ENCODE data around the gene CTTN. TPM values are rescaled to one million over a fixed set of nuclear protein-coding genes. Genes with fewer than 3 reads are reported as not detected.
A peak's percentile ranks its signal among the peaks of the same experiment; 100 is the strongest.

Gene CTTN
- total and polyA plus RNA-seq, 7 donors, result 44.1 to 117 (median 88.4) TPM

- DNase-seq (no peak), ATAC-seq (no peak)
- no peak for TF ChIP-seq CTCF (IDR thresholded peaks at IDR 0.05)
- H3K27ac ChIP-seq, result no peak overlapping the region
- no peaks in the 10 kb centered on the region for H3K4me1 ChIP-seq
- intact Hi-C loops (cut with DNase I), result no loop called here
- H3K4me3 ChIP-seq, result no peak overlapping the region
- no peaks in the 10 kb centered on the region for H3K27me3 ChIP-seq (ENCODE audit: insufficient read depth in 3 of 3, low read length in 2 of 3)
- peaks cover 22 to 97% of the 10 kb centered on the region in 2 donors for H3K36me3 ChIP-seq (ENCODE audit: insufficient read depth in 1 of 2, low read depth in 1 of 2)
- 89 to 90% (median 89%) methylated on average over 10 of the region's 10 CpGs for WGBS, 3 donors
- no peaks in the 10 kb centered on the region for H3K9me3 ChIP-seq
Measured at GRCh38 chr11:70409437-70409836, 11.1 kb downstream of the CTTN start.

GRCh38 chr11:70409871-70410270 lies 11.5 kb downstream of the CTTN start:
- intact Hi-C loops (cut with DNase I), result no loop called here
- H3K27me3 ChIP-seq (ENCODE audit: insufficient read depth in 3 of 3, low read length in 2 of 3), result no peaks in the 10 kb centered on the region

GRCh38 chr11:70410276-70411205 lies 12.2 kb downstream of the CTTN start:
- no peak overlapping the region for H3K27ac ChIP-seq
- H3K4me1 ChIP-seq, result no peaks in the 10 kb centered on the region
- H3K36me3 ChIP-seq (ENCODE audit: insufficient read depth in 1 of 2, low read depth in 1 of 2), result peaks cover 22 to 100% of the 10 kb centered on the region in 2 donors
- no peak overlapping the region for H3K4me3 ChIP-seq
- ATAC-seq (peak in 1 of 4 donors; percentile 18), DNase-seq (no peak)
- intact Hi-C loops (cut with DNase I), result no loop called here
- H3K9me3 ChIP-seq, result no peaks in the 10 kb centered on the region
- 69 to 76% (median 70%) methylated on average over 29 of the region's 29 CpGs for WGBS, 3 donors
- H3K27me3 ChIP-seq (ENCODE audit: insufficient read depth in 3 of 3, low read length in 2 of 3), result no peaks in the 10 kb centered on the region
- TF ChIP-seq CTCF (IDR thresholded peaks at IDR 0.05), result no peak

More at GRCh38 chr11:70409871-70410270, 11.5 kb downstream of the CTTN start:
- Histone ChIP-seq H3K36me3 (ENCODE audit: insufficient read depth in 1 of 2, low read depth in 1 of 2) (peaks cover 22 to 100% of the 10 kb centered on the region in 2 donors), H3K4me3 (no peak overlapping the region), H3K9me3 (no peaks in the 10 kb centered on the region), H3K27ac (no peak overlapping the region), H3K4me1 (no peaks in the 10 kb centered on the region)
- WGBS, 3 donors, result 91 to 96% (median 93%) methylated on average over 7 of the region's 7 CpGs
- ATAC-seq (no peak), DNase-seq (no peak)
- no peak for TF ChIP-seq CTCF (IDR thresholded peaks at IDR 0.05)

GRCh38 chr11:70411713-70412452 lies 13.6 kb downstream of the CTTN start:
- Histone ChIP-seq H3K4me3 (no peak overlapping the region), H3K36me3 (ENCODE audit: insufficient read depth in 1 of 2, low read depth in 1 of 2) (peaks cover 28 to 100% of the 10 kb centered on the region in 2 donors), H3K27ac (no peak overlapping the region), H3K27me3 (ENCODE audit: insufficient read depth in 3 of 3, low read length in 2 of 3) (no peaks in the 10 kb centered on the region), H3K9me3 (no peaks in the 10 kb centered on the region), H3K4me1 (no peaks in the 10 kb centered on the region)
- 92 to 93% (median 93%) methylated on average over 15 of the region's 15 CpGs for WGBS, 3 donors
- TF ChIP-seq CTCF (IDR thresholded peaks at IDR 0.05), result no peak
- intact Hi-C loops (cut with DNase I), result no loop called here
- no peak for DNase-seq
- ATAC-seq, result no peak
